Skeletal muscle tissue (tissue), 4 donors: Measurements from ENCODE around the gene ABCC4. TPM values are rescaled to one million over a fixed set of nuclear protein-coding genes. Genes with fewer than 3 reads are reported as not detected.

Experiments
- H3K27ac ChIP-seq: one replicate; pipeline ENCODE4 v1.7.0; 2013; ENCODE audit warnings: mild to moderate bottlenecking, low read depth, low read length, inconsistent platforms
- H3K27me3 ChIP-seq, 3 donors: one replicate each; pipeline ENCODE4 v1.7.0; 2013; ENCODE audit warnings: low read length in 3 of 3; ENCODE audit not compliant: control insufficient read depth in 3 of 3, insufficient read depth in 3 of 3
- H3K36me3 ChIP-seq, 3 donors: one replicate each; pipeline ENCODE4 v1.7.0; 2013; ENCODE audit warnings: low read length in 3 of 3; ENCODE audit not compliant: control insufficient read depth in 3 of 3, insufficient read depth in 3 of 3
- H3K4me1 ChIP-seq, 3 donors: one replicate each; pipeline ENCODE4 v1.7.0; 2013; ENCODE audit warnings: low read length in 3 of 3, mild to moderate bottlenecking in 3 of 3; ENCODE audit not compliant: control insufficient read depth in 3 of 3, insufficient read depth in 3 of 3
- H3K4me3 ChIP-seq, 3 donors: one replicate each; pipeline ENCODE4 v1.7.0; 2013; ENCODE audit warnings: low read length in 3 of 3
- H3K9ac ChIP-seq, 3 donors: one replicate each; pipeline ENCODE4 v1.7.0; 2013; ENCODE audit warnings: low read length in 3 of 3, mild to moderate bottlenecking in 3 of 3, moderate library complexity in 2 of 3, low read depth in 1 of 3
- H3K9me3 ChIP-seq, 3 donors: one replicate each; pipeline ENCODE4 v1.7.0; 2013; ENCODE audit warnings: low read length in 3 of 3; ENCODE audit not compliant: control insufficient read depth in 3 of 3
- total RNA-seq: library from RNA; depleted of rRNA; stranded (reverse); fragments of >200 nt; gene quantifications from one replicate; pipeline ENCODE4 v1.2.3, GENCODE V29; 2014
- donor health status: Osteomylitis.

ABCC4 gene
- total RNA-seq, 1 donor from 2014 or later: 5.2 TPM

- Histone ChIP-seq H3K9ac (no peak overlapping the region), H3K27me3 (no peaks in the 10 kb centered on the region), H3K4me1 (no peaks in the 10 kb centered on the region), H3K36me3 (no peaks in the 10 kb centered on the region), H3K27ac (no peak overlapping the region), H3K4me3 (no peak overlapping the region), H3K9me3 (no peaks in the 10 kb centered on the region)
Measured at GRCh38 chr13:95236774-95237173, 64.5 kb downstream of the ABCC4 start.

GRCh38 chr13:95235974-95236373, 65.3 kb downstream of the ABCC4 start:
- Histone ChIP-seq H3K27ac (no peak overlapping the region), H3K36me3 (no peaks in the 10 kb centered on the region), H3K4me3 (no peak overlapping the region), H3K9ac (no peak overlapping the region), H3K4me1 (no peaks in the 10 kb centered on the region), H3K27me3 (no peaks in the 10 kb centered on the region), H3K9me3 (no peaks in the 10 kb centered on the region)

- Histone ChIP-seq H3K9ac (no peak overlapping the region), H3K9me3 (no peaks in the 10 kb centered on the region), H3K36me3 (no peaks in the 10 kb centered on the region), H3K27ac (no peak overlapping the region), H3K4me3 (no peak overlapping the region), H3K27me3 (no peaks in the 10 kb centered on the region), H3K4me1 (no peaks in the 10 kb centered on the region)
Measured at GRCh38 chr13:95235199-95235756, 66.0 kb downstream of the ABCC4 start.

- no peaks in the 10 kb centered on the region for H3K9me3 ChIP-seq
- no peak overlapping the region for H3K27ac ChIP-seq
- no peaks in the 10 kb centered on the region for H3K36me3 ChIP-seq
- no peak overlapping the region for H3K4me3 ChIP-seq
- no peaks in the 10 kb centered on the region for H3K4me1 ChIP-seq
- no peaks in the 10 kb centered on the region for H3K27me3 ChIP-seq
- H3K9ac ChIP-seq: no peak overlapping the region
Measured at GRCh38 chr13:95234242-95234641, 67.0 kb downstream of the ABCC4 start.

- H3K27ac ChIP-seq: no peak overlapping the region
- no peaks in the 10 kb centered on the region for H3K27me3 ChIP-seq
- H3K4me1 ChIP-seq: no peaks in the 10 kb centered on the region
- no peak overlapping the region for H3K9ac ChIP-seq
- no peaks in the 10 kb centered on the region for H3K9me3 ChIP-seq
- no peak overlapping the region for H3K4me3 ChIP-seq
- H3K36me3 ChIP-seq: no peaks in the 10 kb centered on the region
Measured at GRCh38 chr13:95233026-95233635, 68.1 kb downstream of the ABCC4 start.

GRCh38 chr13:95231393-95231792, 69.9 kb downstream of the ABCC4 start:
- Histone ChIP-seq H3K36me3 (no peaks in the 10 kb centered on the region), H3K27ac (no peak overlapping the region), H3K27me3 (no peaks in the 10 kb centered on the region), H3K9me3 (no peaks in the 10 kb centered on the region), H3K4me1 (peaks cover 0 to 5% (median 0%) of the 10 kb centered on the region in 3 donors), H3K9ac (peak overlapping the region in 1 of 3 donors; percentile 38), H3K4me3 (no peak overlapping the region)

GRCh38 chr13:95229855-95230254, 71.4 kb downstream of the ABCC4 start:
- Histone ChIP-seq H3K27ac (no peak overlapping the region), H3K4me3 (no peak overlapping the region), H3K9ac (no peak overlapping the region), H3K36me3 (no peaks in the 10 kb centered on the region), H3K9me3 (no peaks in the 10 kb centered on the region), H3K27me3 (no peaks in the 10 kb centered on the region), H3K4me1 (peaks cover 0 to 5% (median 0%) of the 10 kb centered on the region in 3 donors)

GRCh38 chr13:95228130-95228529, 73.1 kb downstream of the ABCC4 start:
- no peaks in the 10 kb centered on the region for H3K27me3 ChIP-seq
- peaks cover 0 to 5% (median 0%) of the 10 kb centered on the region in 3 donors for H3K4me1 ChIP-seq
- H3K9ac ChIP-seq: no peak overlapping the region
- no peak overlapping the region for H3K4me3 ChIP-seq
- H3K27ac ChIP-seq: no peak overlapping the region
- no peaks in the 10 kb centered on the region for H3K36me3 ChIP-seq
- H3K9me3 ChIP-seq: no peaks in the 10 kb centered on the region

- no peak overlapping the region for H3K27ac ChIP-seq
- H3K4me3 ChIP-seq: no peak overlapping the region
- H3K9ac ChIP-seq: no peak overlapping the region
- no peaks in the 10 kb centered on the region for H3K36me3 ChIP-seq
- H3K27me3 ChIP-seq: no peaks in the 10 kb centered on the region
- H3K4me1 ChIP-seq: peaks cover 0 to 5% (median 0%) of the 10 kb centered on the region in 3 donors
- no peaks in the 10 kb centered on the region for H3K9me3 ChIP-seq
Measured at GRCh38 chr13:95226932-95227695, 74.1 kb downstream of the ABCC4 start.

GRCh38 chr13:95226476-95226875, 74.8 kb downstream of the ABCC4 start:
- Histone ChIP-seq H3K9me3 (no peaks in the 10 kb centered on the region), H3K4me3 (no peak overlapping the region), H3K27me3 (no peaks in the 10 kb centered on the region), H3K9ac (no peak overlapping the region), H3K4me1 (peaks cover 0 to 5% (median 0%) of the 10 kb centered on the region in 3 donors), H3K36me3 (no peaks in the 10 kb centered on the region), H3K27ac (no peak overlapping the region)
